Brain pericyte (primary cell): ENCODE results near the gene ERN1.
"Not testable (repeated sequence)": the region's sequence is repeated elsewhere in the genome, so short reads cannot be mapped to it uniquely, and the experiment has no call there.

Experiments used
- DNase-seq: peaks from one replicate; pipeline ENCODE4 v3.0.0-alpha.2; 2012; ENCODE audit warnings: low read depth, low spot score

The ERN1 gene

GRCh38 chr17:64025732-64026294 lies 104.1 kb downstream of the ERN1 start:
- no peak for DNase-seq

GRCh38 chr17:64024781-64025731 lies 104.9 kb downstream of the ERN1 start:
- no peak for DNase-seq

GRCh38 chr17:64024215-64024654 lies 105.7 kb downstream of the ERN1 start:
- DNase-seq = no peak

- DNase-seq = no peak
Observed at GRCh38 chr17:64022611-64023063, 107.3 kb downstream of the ERN1 start.

- no peak for DNase-seq
Observed at GRCh38 chr17:64020056-64020766, 109.7 kb downstream of the ERN1 start, which contains the start of gene ICAM2. ICAM2 (minus strand) TSS chr17:64020633; CDS start chr17:64006691, 13,942 bp downstream.

GRCh38 chr17:64019551-64019961 lies 110.4 kb downstream of the ERN1 start:
- not testable (repeated sequence) for DNase-seq

GRCh38 chr17:64017381-64017980 lies 112.5 kb downstream of the ERN1 start:
- DNase-seq = no peak

GRCh38 chr17:64016974-64017373 lies 113.0 kb downstream of the ERN1 start:
- no peak for DNase-seq

GRCh38 chr17:64016231-64016784 lies 113.6 kb downstream of the ERN1 start:
- no peak for DNase-seq

GRCh38 chr17:64015447-64015846 lies 114.5 kb downstream of the ERN1 start:
- DNase-seq = no peak

- no peak for DNase-seq
Observed at GRCh38 chr17:64009571-64010402, 120.2 kb downstream of the ERN1 start.

- DNase-seq = no peak
Observed at GRCh38 chr17:64008830-64009229, 121.1 kb downstream of the ERN1 start.

GRCh38 chr17:64008346-64008745 lies 121.6 kb downstream of the ERN1 start:
- DNase-seq = no peak

- DNase-seq = no peak
Observed at GRCh38 chr17:64007838-64008282, 122.1 kb downstream of the ERN1 start.

- not testable (repeated sequence) for DNase-seq
Observed at GRCh38 chr17:64007089-64007837, 122.7 kb downstream of the ERN1 start.

GRCh38 chr17:64006361-64007088 lies 123.4 kb downstream of the ERN1 start:
- no peak for DNase-seq

- DNase-seq = no peak
Observed at GRCh38 chr17:64005734-64006167, 124.2 kb downstream of the ERN1 start.

GRCh38 chr17:64004903-64005733 lies 124.8 kb downstream of the ERN1 start:
- no peak for DNase-seq
